SU-DHL-6 (cell line): ENCODE data around the gene CSNK2B.

Experiments
- H2AFZ ChIP-seq: fragments of 200-600 bp; sonication (generic); 2 replicates; pipeline ENCODE4 v1.6.1; 2014; ENCODE audit warnings: low read depth, mild to moderate bottlenecking, moderate library complexity, mixed read lengths, antibody characterized with exemption, low read length; ENCODE audit not compliant: severe bottlenecking
- H3F3A ChIP-seq: fragments of 200-600 bp; shearing (Covaris generic); 2 replicates; pipeline ENCODE4 v1.6.0; 2016; ENCODE audit warnings: antibody characterized with exemption, mild to moderate bottlenecking; ENCODE audit not compliant: insufficient read depth
- H3K27ac ChIP-seq: fragments of 200-600 bp; sonication (generic); 2 replicates; pipeline ENCODE4 v1.5.1; 2016; ENCODE audit warnings: low read depth, mild to moderate bottlenecking, low read length, moderate library complexity, mixed read lengths
- H3K27me3 ChIP-seq: fragments of 200-600 bp; sonication (generic), shearing (Covaris generic); 2 replicates; pipeline ENCODE4 v1.6.0; 2014; ENCODE audit warnings: mild to moderate bottlenecking, low read length
- H3K36me3 ChIP-seq: fragments of 200-600 bp; sonication (generic); 2 replicates; pipeline ENCODE4 v1.6.1; 2014; ENCODE audit warnings: mild to moderate bottlenecking, low read length, mixed read lengths
- H3K4me2 ChIP-seq: fragments of 300-600, 200-600 bp; shearing (Covaris generic), sonication (generic); 2 replicates; pipeline ENCODE4 v1.6.0; 2014; ENCODE audit warnings: low read length, low read depth, mild to moderate bottlenecking; ENCODE audit not compliant: poor library complexity, severe bottlenecking
- H3K4me3 ChIP-seq: fragments of 200-600 bp; sonication (generic); 2 replicates; pipeline ENCODE4 v1.5.1; 2014; ENCODE audit warnings: antibody characterized with exemption, low read length, mild to moderate bottlenecking, mixed read lengths; ENCODE audit not compliant: insufficient read depth, poor library complexity, severe bottlenecking
- H3K79me2 ChIP-seq: fragments of 200-600 bp; sonication (generic); 2 replicates; pipeline ENCODE4 v1.6.1; 2014; ENCODE audit warnings: mild to moderate bottlenecking, low read length, moderate library complexity; ENCODE audit not compliant: insufficient read depth
- H3K9ac ChIP-seq: fragments of 200-600 bp; sonication (generic); 2 replicates; pipeline ENCODE4 v1.7.0; 2014; ENCODE audit warnings: mild to moderate bottlenecking, low read length
- H3K9me2 ChIP-seq: fragments of 200-600 bp; sonication (generic); replicated peaks from 2 replicates; pipeline ENCODE4 v1.6.1; 2014; ENCODE audit warnings: low read length; ENCODE audit not compliant: insufficient read depth
- H3K9me3 ChIP-seq: fragments of 200-600 bp; sonication (generic); 2 replicates; pipeline ENCODE4 v1.6.1; 2014; ENCODE audit warnings: low read length, mixed read lengths; ENCODE audit not compliant: insufficient read depth
- H4K20me1 ChIP-seq: fragments of 200-600 bp; sonication (generic); 2 replicates; pipeline ENCODE4 v1.6.1; 2014; ENCODE audit warnings: low read depth, mild to moderate bottlenecking, antibody characterized with exemption, low read length, moderate library complexity, mixed read lengths
- CTCF ChIP-seq: fragments of 200-600 bp; sonication (generic); IDR thresholded peaks from one replicate; pipeline ENCODE4 v1.5.1; 2017; ENCODE audit warnings: antibody characterized with exemption, mild to moderate bottlenecking, low read length, moderate library complexity; ENCODE audit not compliant: insufficient read depth, poor library complexity, severe bottlenecking
- EZH2phosphoT487 ChIP-seq: fragments of 200-600 bp; sonication (generic), shearing (Covaris generic); conservative IDR thresholded peaks from 2 replicates; pipeline ENCODE4 v1.6.1; 2018; ENCODE audit warnings: mild to moderate bottlenecking, antibody characterized with exemption, low read length, moderate library complexity, mixed read lengths

Gene CSNK2B

GRCh38 chr6:31711233-31711632 lies 45.4 kb downstream of the CSNK2B start:
- Histone ChIP-seq H3K4me3 (no peak overlapping the region), H2AFZ (no peak overlapping the region), H3K27ac (no peak overlapping the region), H3K79me2 (no peaks in the 10 kb centered on the region), H3K9ac (no peak overlapping the region), H3K9me3 (no peaks in the 10 kb centered on the region), H3K27me3 (no peaks in the 10 kb centered on the region), H3K4me2 (no peak overlapping the region), H3K9me2 (no peaks in the 10 kb centered on the region), H3K36me3 (no peaks in the 10 kb centered on the region), H4K20me1 (no peaks in the 10 kb centered on the region), H3F3A (no peaks in the 10 kb centered on the region)
- no peak for TF ChIP-seq EZH2phosphoT487
- no peak for TF ChIP-seq CTCF

- Histone ChIP-seq H3K9me2 (no peaks in the 10 kb centered on the region), H2AFZ (no peak overlapping the region), H3K79me2 (no peaks in the 10 kb centered on the region), H3K9ac (no peak overlapping the region), H3K4me3 (no peak overlapping the region), H3K9me3 (no peaks in the 10 kb centered on the region), H3K27me3 (no peaks in the 10 kb centered on the region), H4K20me1 (no peaks in the 10 kb centered on the region), H3F3A (no peaks in the 10 kb centered on the region), H3K27ac (no peak overlapping the region), H3K36me3 (no peaks in the 10 kb centered on the region), H3K4me2 (no peak overlapping the region)
- TF ChIP-seq CTCF = peak; percentile 53
- no peak for TF ChIP-seq EZH2phosphoT487
These were observed 46.4 kb downstream of the CSNK2B start for GRCh38 chr6:31712296-31712695.

GRCh38 chr6:31713465-31713864 lies 47.6 kb downstream of the CSNK2B start:
- H3K27me3 ChIP-seq = no peaks in the 10 kb centered on the region
- TF ChIP-seq EZH2phosphoT487 (no peak), CTCF (no peak)
- H3K9ac ChIP-seq = no peak overlapping the region
- no peak overlapping the region for H3K4me2 ChIP-seq
- no peaks in the 10 kb centered on the region for H3K9me2 ChIP-seq
- no peaks in the 10 kb centered on the region for H3K36me3 ChIP-seq
- no peak overlapping the region for H2AFZ ChIP-seq
- no peak overlapping the region for H3K27ac ChIP-seq
- H3K4me3 ChIP-seq = no peak overlapping the region
- H3K9me3 ChIP-seq = no peaks in the 10 kb centered on the region
- H3F3A ChIP-seq = no peaks in the 10 kb centered on the region
- no peaks in the 10 kb centered on the region for H4K20me1 ChIP-seq
- no peaks in the 10 kb centered on the region for H3K79me2 ChIP-seq
